GM10266 (cell line): ENCODE measurements around the gene RPL35.

ENCODE experiments used
- DNase-seq: peaks from one replicate; pipeline ENCODE4 v3.0.0; 2012; ENCODE audit errors: extremely low spot score
- CTCF ChIP-seq: IDR thresholded peaks from 2 replicates; pipeline ENCODE4 v1.5.1; 2012; ENCODE audit warnings: mild to moderate bottlenecking, low read depth; ENCODE audit not compliant: control insufficient read depth, insufficient read depth; ENCODE audit errors: missing control alignments

The RPL35 gene

DNA sequence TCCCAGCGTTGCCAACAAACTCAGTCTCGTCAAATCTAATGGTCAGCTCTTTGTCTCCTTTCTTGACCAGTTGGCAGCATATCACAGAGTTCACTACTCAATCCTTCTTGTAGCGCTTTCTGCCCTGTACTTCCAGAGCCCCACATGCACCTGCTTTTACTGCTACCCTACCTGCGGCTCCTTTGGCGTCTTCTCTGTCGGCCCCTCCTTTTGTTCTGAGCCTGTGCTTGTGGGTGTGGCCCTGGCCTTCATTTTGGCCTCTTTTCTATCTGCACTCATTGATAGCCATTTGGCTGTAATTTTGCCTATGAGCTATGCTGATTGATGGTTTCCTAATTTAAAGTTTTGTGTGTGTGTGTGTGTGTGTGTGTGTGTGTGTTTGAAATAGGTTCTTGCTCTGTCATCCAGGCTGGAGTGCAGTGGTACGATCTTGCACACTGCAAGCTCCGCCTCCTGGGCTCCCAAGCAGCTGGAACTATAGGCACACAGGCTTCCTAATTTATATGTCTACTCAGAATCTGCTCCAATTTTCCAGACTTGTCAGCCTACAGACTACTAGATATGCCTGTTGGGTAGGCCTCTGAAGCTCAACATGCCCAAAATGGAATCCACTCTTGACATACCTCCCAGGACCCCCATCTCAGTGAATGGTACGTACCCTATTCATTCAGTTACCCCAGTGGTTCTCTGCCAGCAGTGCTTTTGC, 32.4 kb upstream of the RPL35 start:
- TF ChIP-seq CTCF, result no peak
- no peak for DNase-seq

DNA sequence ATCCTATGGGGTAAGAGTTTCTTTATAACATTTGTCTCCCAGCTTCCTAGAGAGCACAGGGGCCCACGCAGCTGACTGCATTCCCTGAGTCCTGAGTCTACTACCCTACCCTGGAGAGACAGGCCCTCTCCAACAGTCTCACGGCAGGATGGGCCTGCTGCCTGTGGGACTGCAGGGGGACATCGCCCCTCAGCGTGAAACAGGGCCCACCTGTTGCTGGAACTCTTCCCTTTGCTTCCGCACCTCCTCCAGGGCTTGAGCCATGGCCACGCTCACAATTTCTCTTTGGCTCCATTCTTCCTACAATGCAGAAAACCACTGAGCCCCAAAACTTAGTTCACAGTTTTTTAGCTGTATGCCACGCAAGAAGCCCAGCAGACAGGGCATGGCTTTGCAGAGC, 28.4 kb upstream of the RPL35 start:
- no peak for DNase-seq
- no peak for TF ChIP-seq CTCF

DNA sequence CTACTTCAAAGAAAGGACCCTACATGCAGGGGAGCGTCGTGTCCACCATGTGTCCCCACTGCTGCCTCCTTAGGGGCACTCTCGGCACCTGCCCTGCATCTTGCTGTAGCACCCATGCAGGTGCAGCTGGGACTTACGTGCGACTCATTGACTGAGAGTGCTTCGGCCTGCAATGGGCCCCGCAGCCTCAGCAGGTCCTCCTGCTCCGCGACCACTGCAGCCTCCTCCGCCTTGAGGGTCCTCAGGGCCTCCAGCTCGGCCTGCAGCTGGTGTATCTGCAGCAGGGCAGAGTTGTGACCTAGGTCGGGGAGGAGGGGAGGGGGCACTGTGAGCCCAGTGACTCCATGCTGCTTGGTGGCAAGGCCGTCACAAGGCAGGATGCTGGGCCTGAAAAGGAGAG, 27.2 kb upstream of the RPL35 start:
- no peak for DNase-seq
- TF ChIP-seq CTCF, result no peak

- no peak for TF ChIP-seq CTCF
- DNase-seq, result no peak
These were observed 26.1 kb upstream of the RPL35 start for GRCh38 chr9:124887832-124888231.

- TF ChIP-seq CTCF, result no peak
- DNase-seq, result no peak
These were observed 25.2 kb upstream of the RPL35 start for GRCh38 chr9:124886866-124887492.

DNA sequence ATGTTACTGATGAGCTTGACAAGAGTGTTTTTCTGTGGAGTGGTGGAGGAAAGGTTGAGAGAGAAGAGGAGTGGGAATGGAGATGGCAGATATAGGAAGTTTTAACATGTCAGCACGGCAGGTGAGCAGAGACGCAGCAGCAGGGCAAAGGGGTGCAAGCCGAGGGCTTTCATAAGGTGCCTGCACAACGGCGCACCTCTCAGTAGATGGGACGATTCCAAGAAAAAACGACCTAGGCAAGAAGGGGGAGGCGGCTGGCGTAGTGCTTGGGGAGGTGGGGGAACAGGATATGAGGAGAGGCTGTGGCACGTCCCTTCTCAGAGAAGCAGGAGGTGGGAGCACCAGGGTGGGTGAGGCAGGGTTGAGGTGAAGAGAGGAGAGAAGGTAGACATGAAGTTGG, 24.7 kb upstream of the RPL35 start:
- no peak for TF ChIP-seq CTCF
- no peak for DNase-seq

GRCh38 chr9:124885551-124885950, 23.8 kb upstream of the RPL35 start:
- DNase-seq, result no peak
- no peak for TF ChIP-seq CTCF
